Esophagus squamous epithelium (tissue), 5 donors: ENCODE measurements around the gene CPLX1. TPM values are rescaled to one million over a fixed set of nuclear protein-coding genes. Genes with fewer than 3 reads are reported as not detected.
"Not testable (repeated sequence)": the region's sequence is repeated elsewhere in the genome, so short reads cannot be mapped to it uniquely, and the experiment has no call there.

Experiments used
- DNase-seq: peaks from one replicate; lab custom pipeline; 2025; lab: John Stamatoyannopoulos, UW
- H3K27ac ChIP-seq, 4 donors: fragments of 200-600 bp; sonication (generic); one replicate each; pipeline ENCODE4 v1.5.1; 2016 to 2019; ENCODE audit warnings: mild to moderate bottlenecking in 1 of 4
- H3K27me3 ChIP-seq, 4 donors: fragments of 200-600 bp; sonication (generic); 1 replicate in 3 of 4; 2 replicates in 1 of 4; pipeline versions ENCODE4 v1.5.1 to v1.6.0; 2017 to 2021; ENCODE audit warnings: antibody characterized with exemption in 1 of 4
- H3K36me3 ChIP-seq, 3 donors: fragments of 200-600 bp; sonication (generic); one replicate each; pipeline ENCODE4 v1.5.1; 2016 to 2019
- H3K4me1 ChIP-seq, 3 donors: fragments of 200-600 bp; sonication (generic); one replicate each; pipeline ENCODE4 v1.5.1; 2017 to 2019
- H3K4me3 ChIP-seq, 4 donors: fragments of 200-600 bp; sonication (generic); 1 replicate in 3 of 4; 2 replicates in 1 of 4; pipeline ENCODE4 v1.5.1; 2016 to 2019; ENCODE audit warnings: mild to moderate bottlenecking in 2 of 4, moderate library complexity in 1 of 4
- H3K9me3 ChIP-seq, 3 donors: fragments of 200-600 bp; sonication (generic); one replicate each; pipeline ENCODE4 v1.5.1; 2016 to 2019
- CTCF ChIP-seq, 6 experiments: fragments of 450-650 bp in 4 of 6; fragments of 200-600 bp in 2 of 6; sonication (generic) in 2 of 6; IDR thresholded peaks; one replicate each; pipeline ENCODE4 v1.5.1; 2016 to 2019; ENCODE audit warnings: antibody characterized with exemption in 6 of 6, mild to moderate bottlenecking in 4 of 6, moderate library complexity in 4 of 6
- POLR2A ChIP-seq, 4 donors: fragments of 450-650 bp; IDR thresholded peaks; one replicate each; pipeline ENCODE4 v1.6.1; 2017; ENCODE audit warnings: antibody characterized with exemption in 4 of 4, mild to moderate bottlenecking in 4 of 4, moderate library complexity in 3 of 4
- WGBS, 2 donors: methylation state at CpG; one replicate each; pipeline ENCODE4 v1.1.5; 2018; 5-methylcytosine and 5-hydroxymethylcytosine counted together
- intact Hi-C: fragments of 100-400 bp; cut with DNase I; formaldehyde crosslinking; loops from one replicate; pipeline ENCODE4 v1.15.0; 2022
- total RNA-seq, 4 donors: library from RNA; depleted of rRNA; stranded (reverse); fragments of >200 nt; gene quantifications; one replicate each; pipeline ENCODE4 v1.1.0, GENCODE V29; 2016
- donor health status: DM: yes; HTN: yes; CAD: no.

Gene CPLX1
- total RNA-seq, 4 donors from 2014 or later: 0.44 to 0.57 TPM; not detected in 2

- 70 to 80% methylated on average over 20 to 21 of the region's 30 CpGs for WGBS, 2 donors
- intact Hi-C loops: no loop called here
- H3K4me1 ChIP-seq: peaks cover 0 to 9% (median 0%) of the 10 kb centered on the region in 3 donors
- no peak for DNase-seq
- no peak overlapping the region for H3K4me3 ChIP-seq
- peaks cover 0 to 44% (median 0%) of the 10 kb centered on the region in 4 donors for H3K27me3 ChIP-seq
- H3K36me3 ChIP-seq: no peaks in the 10 kb centered on the region
- TF ChIP-seq POLR2A (IDR thresholded peaks at IDR 0.05) (no peak), CTCF (IDR thresholded peaks at IDR 0.05) (no peak)
- H3K9me3 ChIP-seq: peaks cover 0 to 3% (median 0%) of the 10 kb centered on the region in 3 donors
- H3K27ac ChIP-seq: no peak overlapping the region
Measured at GRCh38 chr4:808860-809570, 16.9 kb downstream of the CPLX1 start.

GRCh38 chr4:807792-808191 is 18.1 kb downstream of the CPLX1 start:
- 47 to 56% methylated on average over 5 of the region's 5 CpGs for WGBS, 2 donors
- Histone ChIP-seq H3K27ac (no peak overlapping the region), H3K27me3 (peaks cover 0 to 37% (median 0%) of the 10 kb centered on the region in 4 donors), H3K36me3 (no peaks in the 10 kb centered on the region), H3K4me3 (no peak overlapping the region), H3K9me3 (peaks cover 0 to 3% (median 0%) of the 10 kb centered on the region in 3 donors), H3K4me1 (peaks cover 0 to 7% (median 0%) of the 10 kb centered on the region in 3 donors)
- no peak for DNase-seq
- TF ChIP-seq POLR2A (IDR thresholded peaks at IDR 0.05): no peak
- TF ChIP-seq CTCF (IDR thresholded peaks at IDR 0.05): no peak
- intact Hi-C loops: no loop called here

- H3K36me3 ChIP-seq, DNase-seq, H3K27ac ChIP-seq, intact Hi-C loops, H3K4me3 ChIP-seq, H3K4me1 ChIP-seq, H3K9me3 ChIP-seq: not testable (repeated sequence)
- 90% methylated on average over 4 of the region's 4 CpGs for WGBS, 2 donors
- H3K27me3 ChIP-seq: peaks cover 0 to 29% (median 0%) of the 10 kb centered on the region in 4 donors
Measured at GRCh38 chr4:806979-807378, 18.9 kb downstream of the CPLX1 start.

- H3K4me3 ChIP-seq: no peak overlapping the region
- H3K27me3 ChIP-seq: peaks cover 0 to 17% (median 0%) of the 10 kb centered on the region in 4 donors
- peaks cover 0 to 7% (median 0%) of the 10 kb centered on the region in 3 donors for H3K4me1 ChIP-seq
- no peaks in the 10 kb centered on the region for H3K36me3 ChIP-seq
- H3K9me3 ChIP-seq: peaks cover 0 to 3% (median 0%) of the 10 kb centered on the region in 3 donors
- WGBS, 2 donors: 78 to 83% methylated on average over 7 to 41 of the region's 44 CpGs
- intact Hi-C loops: no loop called here
- TF ChIP-seq POLR2A (IDR thresholded peaks at IDR 0.05): no peak
- no peak for TF ChIP-seq CTCF (IDR thresholded peaks at IDR 0.05)
- DNase-seq: no peak
- no peak overlapping the region for H3K27ac ChIP-seq
Measured at GRCh38 chr4:804804-805203, 21.1 kb downstream of the CPLX1 start.

DNA sequence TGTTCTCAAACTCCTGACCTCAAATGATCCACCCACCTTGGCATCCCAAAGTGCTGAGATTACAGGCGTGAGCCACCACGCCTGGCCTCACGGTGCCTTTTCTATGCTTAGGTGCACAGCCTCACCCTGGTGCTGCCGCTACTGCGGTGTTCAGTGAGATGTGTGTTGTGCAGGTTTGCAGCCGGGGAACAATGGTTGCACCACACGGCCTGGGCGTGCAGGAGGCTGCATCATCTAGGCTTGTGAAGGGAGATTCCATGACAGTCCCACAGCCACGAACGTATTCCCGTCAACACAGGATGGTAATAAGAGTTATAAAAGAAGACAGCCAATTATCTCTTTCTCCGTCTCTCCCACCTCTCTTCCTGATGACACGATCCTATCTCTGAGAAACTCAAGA is 22.0 kb downstream of the CPLX1 start:
- 83 to 87% methylated on average over 3 to 12 of the region's 13 CpGs for WGBS, 2 donors

More for the DNA sequence above, 22.0 kb downstream of the CPLX1 start:
- Histone ChIP-seq H3K4me1 (peaks cover 0 to 13% (median 6%) of the 10 kb centered on the region in 3 donors), H3K36me3 (no peaks in the 10 kb centered on the region), H3K9me3 (peaks cover 0 to 3% (median 0%) of the 10 kb centered on the region in 3 donors), H3K4me3 (no peak overlapping the region), H3K27me3 (peaks cover 0 to 17% (median 0%) of the 10 kb centered on the region in 4 donors), H3K27ac (no peak overlapping the region)
- no peak for TF ChIP-seq POLR2A (IDR thresholded peaks at IDR 0.05)
- TF ChIP-seq CTCF (IDR thresholded peaks at IDR 0.05): no peak
- DNase-seq: no peak
- intact Hi-C loops: no loop called here
